K562 (cell line): Measurements from ENCODE around the gene OSCAR. TPM values are rescaled to one million over a fixed set of nuclear protein-coding genes. Genes with fewer than 3 reads are reported as not detected.

Experiments used
- ATF2 ChIP-seq: sonication (generic); formaldehyde crosslinking; IDR thresholded peaks from 2 replicates; pipeline ENCODE4 v1.8.1; 2022; ENCODE audit warnings: missing genetic modification reagents
- ATF7 ChIP-seq: fragments of 450-650 bp; IDR thresholded peaks from 2 replicates; pipeline ENCODE4 v1.7.1; 2014; ENCODE audit warnings: mild to moderate bottlenecking, moderate library complexity
- BMI1 ChIP-seq: fragments of 150-350 bp; IDR thresholded peaks from 2 replicates; pipeline ENCODE4 v1.6.1; 2014; ENCODE audit warnings: low read length
- BRCA1 ChIP-seq, 2 experiments: fragments of 450-650 bp in 1 of 2; sonication (generic) in 1 of 2; formaldehyde crosslinking in 1 of 2; IDR thresholded peaks; 2 replicates each; pipeline versions ENCODE4 v1.5.0 to v1.6.1; 2017 to 2020; ENCODE audit warnings: mild to moderate bottlenecking in 1 of 2, missing genetic modification reagents in 1 of 2
- DEAF1 ChIP-seq: fragments of 450-650 bp; formaldehyde crosslinking; IDR thresholded peaks from 2 replicates; pipeline ENCODE4 v1.4.0; 2020; ENCODE audit warnings: mild to moderate bottlenecking, moderate library complexity
- ETS2 ChIP-seq: IDR thresholded peaks from 2 replicates; pipeline ENCODE4 v1.6.1; 2016; ENCODE audit warnings: borderline replicate concordance, missing genetic modification characterization, mild to moderate bottlenecking, moderate library complexity, missing compliant biosample characterization; ENCODE audit not compliant: poor library complexity, severe bottlenecking
- GTF2A2 ChIP-seq: IDR thresholded peaks from 2 replicates; pipeline ENCODE4 v1.6.1; 2016; ENCODE audit warnings: mild to moderate bottlenecking, missing genetic modification characterization, missing compliant biosample characterization
- GTF2F1 ChIP-seq: IDR thresholded peaks from 2 replicates; pipeline ENCODE4 v1.6.1; 2011; ENCODE audit warnings: low read depth, low read length, improper control_type of control experiment
- HBP1 ChIP-seq: fragments of 450-650 bp; formaldehyde crosslinking; IDR thresholded peaks from 2 replicates; pipeline ENCODE4 v1.4.0; 2022; ENCODE audit warnings: missing genetic modification characterization
- MCM7 ChIP-seq, 2 experiments: fragments of 450-650 bp; IDR thresholded peaks; 2 replicates each; pipeline ENCODE4 v1.6.1; 2016 to 2018
- MEIS2 ChIP-seq: fragments of 450-650 bp; IDR thresholded peaks from 2 replicates; pipeline ENCODE4 v1.6.1; 2014; ENCODE audit warnings: mild to moderate bottlenecking; ENCODE audit not compliant: partially characterized antibody
- NCOA1 ChIP-seq: fragments of 450-650 bp; IDR thresholded peaks from 2 replicates; pipeline ENCODE4 v1.6.1; 2016; ENCODE audit warnings: low read depth
- NCOA4 ChIP-seq: fragments of 450-650 bp; IDR thresholded peaks from 2 replicates; pipeline ENCODE4 v1.6.1; 2018; ENCODE audit warnings: mild to moderate bottlenecking; ENCODE audit not compliant: partially characterized antibody
- NFIC ChIP-seq: fragments of 450-650 bp; IDR thresholded peaks from 2 replicates; pipeline ENCODE4 v1.6.1; 2017; ENCODE audit warnings: mild to moderate bottlenecking, inconsistent platforms
- RFX7 ChIP-seq: fragments of 250-450 bp; sonication (Bioruptor Pico); IDR thresholded peaks from 2 replicates; pipeline ENCODE4 v1.5.1; 2021; ENCODE audit warnings: mild to moderate bottlenecking
- TCFL5 ChIP-seq: fragments of 250-450 bp; sonication (Bioruptor Pico); conservative IDR thresholded peaks from 2 replicates; pipeline ENCODE4 v1.6.1; 2021; ENCODE audit warnings: mild to moderate bottlenecking, moderate library complexity, matching md5 sums
- XRCC3 ChIP-seq: fragments of 450-650 bp; IDR thresholded peaks from 2 replicates; pipeline ENCODE4 v1.6.1; 2017; ENCODE audit warnings: mild to moderate bottlenecking, moderate library complexity
- ZBTB11 ChIP-seq, 3 experiments: fragments of 200-800 bp in 1 of 3; fragments of 250-450 bp in 1 of 3; fragments of 450-650 bp in 1 of 3; sonication (Bioruptor Pico) in 1 of 3; sonication (Bioruptor generic) in 1 of 3; formaldehyde crosslinking in 1 of 3; IDR thresholded peaks; 2 replicates each; pipeline versions ENCODE4 v1.6.1 to v1.8.0; 2016 to 2022; ENCODE audit warnings: mild to moderate bottlenecking in 2 of 3, missing genetic modification characterization in 2 of 3, missing compliant biosample characterization in 1 of 3, moderate library complexity in 1 of 3
- ZNF280A ChIP-seq: fragments of 450-650 bp; IDR thresholded peaks from 2 replicates; pipeline ENCODE4 v1.6.1; 2018; ENCODE audit warnings: mild to moderate bottlenecking, low read depth; ENCODE audit not compliant: partially characterized antibody
- polyA plus RNA-seq, 8 experiments: library from polyadenylated mRNA; depleted of rRNA in 4 of 8; stranded (reverse) in 5 of 8; unstranded in 3 of 8; fragments of >200 nt; fragmentation: Nextera tagmentation in 2 of 8; fragmentation: Illumina TruSeq in 1 of 8; extraction: Ambion mirVana in 2 of 8; extraction: Trizol in 1 of 8; gene quantifications; 2 replicates each; pipeline versions ENCODE4 v1.2.1 to v1.2.3, GENCODE V29; 2011 to 2014; ENCODE audit warnings: inconsistent platforms in 1 of 8, missing spikeins in 1 of 8
- total RNA-seq, 7 experiments: library from RNA; depleted of rRNA in 6 of 7; stranded (reverse); fragments of >200 nt in 6 of 7; fragmentation: Illumina TruSeq in 2 of 7; extraction: Trizol in 2 of 7; gene quantifications; 2 replicates each; pipeline versions ENCODE4 v1.2.1 to v1.2.3, GENCODE V29; 2011 to 2021; ENCODE audit warnings: low replicate concordance in 1 of 7

The OSCAR gene
- total and polyA plus RNA-seq, 9 of the 15 experiments (the other 6 are each of a cell fraction or from before 2014, with no cell fraction given) = 0.09 to 0.62 (median 0.13) TPM; not detected in 5

GRCh38 chr19:54096617-54097106 is 3.9 kb downstream of the OSCAR start (continued):
- TF ChIP-seq DEAF1 (CRISPR knock-in tag) (no peak), GTF2A2 (tag) (no peak), NCOA1 (no peak), BMI1 (no peak), MEIS2 (no peak), ZNF280A (no peak), ZBTB11 (CRISPR knock-in tag; IDR thresholded peaks at IDR 0.05) (no peak), ATF7 (no peak), TCFL5 (no peak), HBP1 (CRISPR knock-in tag) (peak; percentile 82; the same call in 1 of the 2 replicates), ATF2 (CRISPR knock-in tag) (no peak), ETS2 (no peak), NFIC (peak; percentile 12; the same call in 1 of the 2 replicates), NCOA4 (no peak), GTF2F1 (no peak), BRCA1 (IDR thresholded peaks at IDR 0.05) (no peak), BRCA1 (CRISPR knock-in tag; IDR thresholded peaks at IDR 0.05) (no peak), XRCC3 (no peak), RFX7 (no peak), MCM7 (IDR thresholded peaks at IDR 0.05) (no peak)
